Measurements from ENCODE around the gene LCORL.

GRCh38 chr4:17869327-17869726 lies 152.2 kb downstream of the LCORL start:
- TF ChIP-seq CTCF (IDR thresholded peaks at IDR 0.05) (no peak), POLR2A (IDR thresholded peaks at IDR 0.05) (no peak)

All from body of pancreas (tissue), 4 donors.